GM12878 (cell line): ENCODE data around the gene EHD1. TPM values are rescaled to one million over a fixed set of nuclear protein-coding genes. Genes with fewer than 3 reads are reported as not detected.
A peak's percentile ranks its signal among the peaks of the same experiment; 100 is the strongest.

Experiments
- EZH2 ChIP-seq: IDR thresholded peaks from 2 replicates; pipeline ENCODE4 v1.6.1; 2012; ENCODE audit warnings: low read depth, mild to moderate bottlenecking, control low read depth, inconsistent platforms, low read length, borderline replicate concordance; ENCODE audit not compliant: control insufficient read depth
- MEF2A ChIP-seq: IDR thresholded peaks from 2 replicates; pipeline ENCODE4 v1.6.1; 2011; ENCODE audit warnings: low read depth, mild to moderate bottlenecking, low read length, moderate library complexity; ENCODE audit not compliant: insufficient read depth
- MXI1 ChIP-seq: fragments of 150-350 bp; IDR thresholded peaks from 2 replicates; pipeline ENCODE4 v1.6.1; 2011; ENCODE audit warnings: low read depth, mild to moderate bottlenecking, inconsistent platforms, low read length, improper control_type of control experiment
- MYC ChIP-seq: IDR thresholded peaks from 2 replicates; pipeline ENCODE4 v1.6.1; 2011; ENCODE audit warnings: mild to moderate bottlenecking, low read length, moderate library complexity, inconsistent platforms; ENCODE audit not compliant: insufficient read depth, insufficient replicate concordance, insufficient read length, severe bottlenecking
- PKNOX1 ChIP-seq: fragments of 450-650 bp; IDR thresholded peaks from 2 replicates; pipeline ENCODE4 v1.6.1; 2016; ENCODE audit warnings: mild to moderate bottlenecking
- RAD51 ChIP-seq: fragments of 450-650 bp; IDR thresholded peaks from 2 replicates; pipeline ENCODE4 v1.6.1; 2016; ENCODE audit warnings: moderate library complexity, mild to moderate bottlenecking, inconsistent platforms
- RELB ChIP-seq: fragments of 450-650 bp; IDR thresholded peaks from 2 replicates; pipeline ENCODE4 v1.6.1; 2017; ENCODE audit warnings: low read depth, mild to moderate bottlenecking, moderate library complexity
- RFX5 ChIP-seq: IDR thresholded peaks from 2 replicates; pipeline ENCODE4 v1.6.1; 2011; ENCODE audit warnings: low read depth, low read length, improper control_type of control experiment
- STAT1 ChIP-seq: fragments of 450-650 bp; conservative IDR thresholded peaks from 2 replicates; pipeline ENCODE4 v1.6.1; 2014; ENCODE audit warnings: antibody characterized with exemption, mild to moderate bottlenecking
- polyA plus RNA-seq, 11 experiments: library from polyadenylated mRNA; depleted of rRNA in 4 of 11; unstranded in 6 of 11; stranded (reverse) in 5 of 11; fragments of >200 nt; fragmentation: Nextera tagmentation in 4 of 11; fragmentation: Illumina TruSeq in 1 of 11; extraction: Ambion mirVana in 4 of 11; extraction: Trizol in 1 of 11; gene quantifications; 1 replicate in 1 of 11; 2 replicates in 10 of 11; pipeline versions ENCODE4 v1.2.1 to v1.2.3, GENCODE V29; 2011 to 2016; ENCODE audit warnings: inconsistent platforms in 2 of 11, missing spikeins in 2 of 11, low read depth in 1 of 11
- total RNA-seq, 4 experiments: library from RNA; depleted of rRNA in 3 of 4; stranded (reverse); fragments of >200 nt in 3 of 4; fragmentation: Illumina TruSeq in 1 of 4; extraction: Trizol in 1 of 4; gene quantifications; 2 replicates each; pipeline versions ENCODE4 v1.2.1 to v1.2.3, GENCODE V29; 2013 to 2021
- TF ChIP-seq, protein P1 (sequence below), 3 experiments: IDR thresholded peaks in 2 of 3; conservative IDR thresholded peaks in 1 of 3; 2 replicates each; pipeline ENCODE4 v1.5.1; 2011; ENCODE audit warnings: low read depth in 3 of 3, low read length in 3 of 3, mild to moderate bottlenecking in 3 of 3, control low read depth in 2 of 3, moderate library complexity in 2 of 3, inconsistent platforms in 1 of 3, mixed read lengths in 1 of 3; ENCODE audit not compliant: control insufficient read depth in 2 of 3, insufficient read depth in 1 of 3; ENCODE audit errors: extremely low read depth in 1 of 3
- TF ChIP-seq, protein P2 (sequence below): IDR thresholded peaks from 2 replicates; pipeline ENCODE4 v1.6.1; 2011; ENCODE audit warnings: low read depth, mild to moderate bottlenecking, low read length, moderate library complexity, borderline replicate concordance; ENCODE audit errors: extremely low read depth

EHD1 gene
- total and polyA plus RNA-seq, 10 of the 15 experiments (the other 5 are each of a cell fraction or from before 2014, with no cell fraction given): 1.0 to 165 (median 66.5) TPM

DNA sequence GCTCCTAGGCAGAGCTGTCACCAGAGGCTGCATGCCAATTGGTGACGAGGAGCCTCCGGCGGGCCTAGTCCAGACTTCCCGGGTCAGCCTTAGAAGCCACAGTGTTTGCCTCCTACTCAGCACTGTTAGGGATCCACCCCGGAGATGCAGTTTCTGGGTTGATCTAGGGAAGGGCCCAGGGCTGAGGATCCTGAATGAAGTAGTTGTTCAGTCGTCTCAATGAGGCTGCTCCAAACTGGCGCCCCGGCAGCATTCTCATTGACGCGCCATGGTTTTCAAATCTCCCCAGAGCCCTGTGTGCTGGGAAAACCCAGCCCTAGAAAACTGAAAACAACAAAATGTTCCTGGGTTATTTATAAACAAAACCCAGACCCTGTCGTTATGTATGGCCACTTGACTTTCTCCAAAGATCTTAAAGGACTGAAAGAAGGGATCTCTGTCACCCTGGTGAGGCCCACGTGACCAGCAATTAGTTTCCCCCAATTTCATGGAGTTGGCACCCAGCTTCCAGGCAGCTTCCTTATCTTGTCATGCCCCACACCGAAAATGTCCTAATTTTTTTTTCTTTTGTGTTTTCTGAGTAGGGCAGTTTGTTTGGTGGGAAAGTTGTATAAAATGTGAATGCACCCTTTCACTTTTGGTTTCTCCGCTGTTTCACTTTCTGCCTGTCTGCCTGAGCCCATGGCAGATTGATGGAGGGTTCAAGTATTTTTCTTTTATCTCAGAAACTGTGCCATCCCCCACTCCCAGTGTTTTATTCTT is 2.0 kb upstream of the EHD1 start (continued):
- TF ChIP-seq RFX5: peak; percentile 54; the same call in 1 of the 2 replicates
- TF ChIP-seq, protein P1, sequence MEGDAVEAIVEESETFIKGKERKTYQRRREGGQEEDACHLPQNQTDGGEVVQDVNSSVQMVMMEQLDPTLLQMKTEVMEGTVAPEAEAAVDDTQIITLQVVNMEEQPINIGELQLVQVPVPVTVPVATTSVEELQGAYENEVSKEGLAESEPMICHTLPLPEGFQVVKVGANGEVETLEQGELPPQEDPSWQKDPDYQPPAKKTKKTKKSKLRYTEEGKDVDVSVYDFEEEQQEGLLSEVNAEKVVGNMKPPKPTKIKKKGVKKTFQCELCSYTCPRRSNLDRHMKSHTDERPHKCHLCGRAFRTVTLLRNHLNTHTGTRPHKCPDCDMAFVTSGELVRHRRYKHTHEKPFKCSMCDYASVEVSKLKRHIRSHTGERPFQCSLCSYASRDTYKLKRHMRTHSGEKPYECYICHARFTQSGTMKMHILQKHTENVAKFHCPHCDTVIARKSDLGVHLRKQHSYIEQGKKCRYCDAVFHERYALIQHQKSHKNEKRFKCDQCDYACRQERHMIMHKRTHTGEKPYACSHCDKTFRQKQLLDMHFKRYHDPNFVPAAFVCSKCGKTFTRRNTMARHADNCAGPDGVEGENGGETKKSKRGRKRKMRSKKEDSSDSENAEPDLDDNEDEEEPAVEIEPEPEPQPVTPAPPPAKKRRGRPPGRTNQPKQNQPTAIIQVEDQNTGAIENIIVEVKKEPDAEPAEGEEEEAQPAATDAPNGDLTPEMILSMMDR (IDR thresholded peaks at IDR 0.05 in 2 of 3, conservative IDR thresholded peaks at IDR 0.05 in 1 of 3; ENCODE audit: control insufficient read depth in 2 of 3, extremely low read depth in 1 of 3, insufficient read depth in 1 of 3, low read depth in 3 of 3, low read length in 3 of 3): no peak
- TF ChIP-seq MXI1: peak; percentile 56; the same call in 1 of the 2 replicates
- no peak for TF ChIP-seq MYC
- TF ChIP-seq EZH2: no peak
- TF ChIP-seq STAT1: no peak
- TF ChIP-seq, protein P2, sequence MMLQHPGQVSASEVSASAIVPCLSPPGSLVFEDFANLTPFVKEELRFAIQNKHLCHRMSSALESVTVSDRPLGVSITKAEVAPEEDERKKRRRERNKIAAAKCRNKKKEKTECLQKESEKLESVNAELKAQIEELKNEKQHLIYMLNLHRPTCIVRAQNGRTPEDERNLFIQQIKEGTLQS: peak; percentile 42; the same call in 1 of the 2 replicates
- peak; percentile 93 for TF ChIP-seq RAD51
- 0 out of 2 replicates have a peak, but pooled peaks have one; percentile 2 for TF ChIP-seq MEF2A
- TF ChIP-seq RELB: peak; percentile 68
- TF ChIP-seq PKNOX1: peak; percentile 80
